ENCODE results near the gene ANO2. TPM values are rescaled to one million over a fixed set of nuclear protein-coding genes. Genes with fewer than 3 reads are reported as not detected.

The ANO2 gene
- total RNA-seq, 1 donor from 2014 or later: 20.1 TPM

DNA sequence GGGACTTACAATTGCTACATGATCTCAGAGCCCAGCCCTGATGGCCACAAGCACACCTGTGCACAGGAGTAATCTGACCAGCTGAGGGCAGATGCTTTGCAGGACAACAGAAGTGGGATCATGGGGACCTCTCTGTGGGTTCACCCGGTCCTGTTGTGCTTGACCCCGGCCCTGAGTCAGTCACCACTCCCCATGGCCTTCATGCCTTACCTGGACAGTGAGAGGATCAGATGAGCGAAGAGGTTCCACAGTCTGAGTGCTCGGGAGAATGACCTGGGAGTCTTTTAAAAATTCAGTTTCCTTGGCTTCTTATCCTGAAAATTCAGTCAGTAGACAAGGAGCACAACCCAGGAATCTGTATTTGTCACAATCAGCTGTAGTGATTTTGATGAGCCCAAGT lies 425.0 kb downstream of the ANO2 start:
- no peak overlapping the region for H3K27ac ChIP-seq
- no peak overlapping the region for H3K4me3 ChIP-seq
- TF ChIP-seq, protein P1, sequence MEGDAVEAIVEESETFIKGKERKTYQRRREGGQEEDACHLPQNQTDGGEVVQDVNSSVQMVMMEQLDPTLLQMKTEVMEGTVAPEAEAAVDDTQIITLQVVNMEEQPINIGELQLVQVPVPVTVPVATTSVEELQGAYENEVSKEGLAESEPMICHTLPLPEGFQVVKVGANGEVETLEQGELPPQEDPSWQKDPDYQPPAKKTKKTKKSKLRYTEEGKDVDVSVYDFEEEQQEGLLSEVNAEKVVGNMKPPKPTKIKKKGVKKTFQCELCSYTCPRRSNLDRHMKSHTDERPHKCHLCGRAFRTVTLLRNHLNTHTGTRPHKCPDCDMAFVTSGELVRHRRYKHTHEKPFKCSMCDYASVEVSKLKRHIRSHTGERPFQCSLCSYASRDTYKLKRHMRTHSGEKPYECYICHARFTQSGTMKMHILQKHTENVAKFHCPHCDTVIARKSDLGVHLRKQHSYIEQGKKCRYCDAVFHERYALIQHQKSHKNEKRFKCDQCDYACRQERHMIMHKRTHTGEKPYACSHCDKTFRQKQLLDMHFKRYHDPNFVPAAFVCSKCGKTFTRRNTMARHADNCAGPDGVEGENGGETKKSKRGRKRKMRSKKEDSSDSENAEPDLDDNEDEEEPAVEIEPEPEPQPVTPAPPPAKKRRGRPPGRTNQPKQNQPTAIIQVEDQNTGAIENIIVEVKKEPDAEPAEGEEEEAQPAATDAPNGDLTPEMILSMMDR (IDR thresholded peaks at IDR 0.05): no peak
- no peaks in the 10 kb centered on the region for H3K4me1 ChIP-seq
- no peaks in the 10 kb centered on the region for H3K9me3 ChIP-seq
- H3K27me3 ChIP-seq: no peaks in the 10 kb centered on the region
- intact Hi-C loops (cut with DNase I): no loop called here
- no peak for DNase-seq (ENCODE audit: low spot score in 2 of 2)
- H3K36me3 ChIP-seq: no peaks in the 10 kb centered on the region

DNA sequence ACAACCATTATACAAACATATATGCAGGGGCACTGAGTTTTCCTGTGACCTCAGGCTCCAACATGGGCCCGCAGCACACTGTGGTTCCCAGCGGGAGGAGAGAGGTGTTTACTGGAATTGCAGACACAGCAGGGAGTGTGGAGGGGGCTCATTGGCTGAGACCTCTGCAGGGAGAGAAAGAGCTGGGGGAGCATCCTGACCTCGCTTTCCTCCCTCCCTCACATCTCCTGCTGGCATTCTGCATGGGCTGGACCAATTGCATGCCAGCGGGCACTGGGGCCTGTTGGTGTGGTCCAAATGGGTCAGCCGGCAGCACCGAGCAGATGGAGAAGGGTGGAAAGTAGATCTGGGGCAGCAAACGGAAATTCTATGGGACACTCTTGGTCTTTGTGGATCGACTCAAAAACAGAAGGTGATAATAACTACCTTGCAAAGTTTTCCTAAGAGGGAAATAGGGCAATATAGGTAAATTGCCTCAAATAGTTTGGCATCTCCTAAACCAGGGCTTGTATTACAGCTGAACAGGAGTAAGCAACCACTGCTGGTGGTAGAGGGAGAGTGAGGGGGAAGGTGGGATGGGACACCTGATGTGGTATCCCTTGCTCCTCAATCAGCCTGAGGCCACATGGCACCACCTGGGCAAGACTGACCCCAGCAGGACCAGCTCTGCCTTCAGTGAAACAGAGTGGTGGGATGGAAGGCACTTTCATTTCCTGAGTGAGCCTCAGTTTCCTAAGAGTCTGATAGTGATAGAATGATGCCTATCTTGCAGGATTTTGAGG lies 426.3 kb downstream of the ANO2 start:
- intact Hi-C loops (cut with DNase I): loop anchor here (10.0 kb wide), 2 partner anchors 126 to 344 kb away; no protein-coding TSS in a partner anchor
- H3K4me1 ChIP-seq: no peaks in the 10 kb centered on the region
- H3K9me3 ChIP-seq: no peaks in the 10 kb centered on the region
- H3K27me3 ChIP-seq: no peaks in the 10 kb centered on the region
- TF ChIP-seq, protein P1 (IDR thresholded peaks at IDR 0.05): no peak
- DNase-seq (ENCODE audit: low spot score in 2 of 2): no peak
- H3K4me3 ChIP-seq: no peak overlapping the region
- no peaks in the 10 kb centered on the region for H3K36me3 ChIP-seq
- no peak overlapping the region for H3K27ac ChIP-seq

DNA sequence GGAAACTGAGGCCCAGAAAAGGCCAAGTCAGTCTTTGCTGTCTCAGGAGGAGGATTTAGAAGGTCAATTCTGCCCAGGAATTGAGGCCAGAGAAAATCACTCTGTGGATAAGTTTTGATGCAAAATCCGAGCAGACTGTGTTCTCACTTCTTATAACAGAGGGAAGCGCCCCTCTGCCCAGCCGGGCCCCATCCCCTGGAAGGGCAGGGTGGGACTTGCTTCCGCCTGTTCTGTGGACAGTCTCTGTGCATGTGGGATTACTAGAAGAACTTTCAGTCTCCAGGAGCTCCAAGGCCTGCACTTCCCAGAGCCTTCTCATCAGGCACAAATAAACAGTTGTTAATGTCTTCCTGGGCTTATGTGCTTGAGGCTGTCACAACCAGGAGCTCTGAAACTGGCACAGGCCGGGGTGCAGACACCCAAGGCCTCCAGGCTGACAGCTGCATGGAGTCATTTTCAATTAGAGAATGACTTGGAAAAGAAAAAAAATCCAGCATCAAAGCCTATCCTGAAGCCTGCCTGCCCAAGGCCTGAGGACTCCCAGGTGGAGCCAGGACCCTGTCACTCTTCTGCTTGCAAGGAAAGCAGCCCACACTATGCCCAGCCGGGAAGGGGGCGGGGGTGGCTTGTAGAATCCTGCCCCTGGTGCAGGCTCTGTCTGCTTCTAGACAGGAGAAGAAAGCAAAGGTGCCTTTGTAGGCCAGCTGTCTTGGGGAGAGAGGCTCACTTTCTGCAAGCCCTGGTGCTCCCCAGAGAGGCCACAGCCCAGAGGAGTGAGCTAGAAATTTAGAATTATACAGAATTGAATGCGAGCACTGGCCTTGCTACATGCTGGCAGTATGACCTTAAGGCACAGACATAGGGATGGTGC lies 428.5 kb downstream of the ANO2 start:
- Histone ChIP-seq H3K4me1 (no peaks in the 10 kb centered on the region), H3K27me3 (no peaks in the 10 kb centered on the region), H3K4me3 (no peak overlapping the region), H3K9me3 (no peaks in the 10 kb centered on the region), H3K27ac (no peak overlapping the region), H3K36me3 (no peaks in the 10 kb centered on the region)
- intact Hi-C loops (cut with DNase I): loop anchor here (10.0 kb wide), 2 partner anchors 128 to 342 kb away; no protein-coding TSS in a partner anchor
- TF ChIP-seq, protein P1 (IDR thresholded peaks at IDR 0.05): no peak
- no peak for DNase-seq (ENCODE audit: low spot score in 2 of 2)

DNA sequence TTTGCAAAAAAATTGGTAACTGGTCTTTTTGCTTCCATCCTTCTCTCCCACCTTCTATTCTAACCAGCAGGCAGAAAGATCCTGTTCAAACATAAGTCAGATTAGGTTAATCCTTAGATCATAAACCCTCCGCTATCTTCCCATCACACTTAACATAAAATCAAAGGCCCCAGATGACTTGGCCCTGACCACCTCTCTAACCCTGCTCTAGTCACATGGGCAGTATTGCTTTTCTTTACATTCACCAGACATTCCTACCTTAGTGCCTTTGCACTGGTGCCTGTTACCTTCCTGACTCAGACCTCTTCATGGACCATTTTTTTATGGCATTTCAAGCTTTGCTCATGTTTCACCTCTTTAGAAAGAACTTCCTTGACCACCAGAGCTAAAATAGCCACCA lies 429.6 kb downstream of the ANO2 start:
- Histone ChIP-seq H3K36me3 (no peaks in the 10 kb centered on the region), H3K27ac (no peak overlapping the region), H3K4me3 (no peak overlapping the region), H3K27me3 (no peaks in the 10 kb centered on the region), H3K4me1 (no peaks in the 10 kb centered on the region), H3K9me3 (no peaks in the 10 kb centered on the region)
- intact Hi-C loops (cut with DNase I): loop anchor here (10.0 kb wide), 2 partner anchors 129 to 341 kb away; no protein-coding TSS in a partner anchor
- TF ChIP-seq, protein P1 (IDR thresholded peaks at IDR 0.05): no peak
- DNase-seq (ENCODE audit: low spot score in 2 of 2): no peak

DNA sequence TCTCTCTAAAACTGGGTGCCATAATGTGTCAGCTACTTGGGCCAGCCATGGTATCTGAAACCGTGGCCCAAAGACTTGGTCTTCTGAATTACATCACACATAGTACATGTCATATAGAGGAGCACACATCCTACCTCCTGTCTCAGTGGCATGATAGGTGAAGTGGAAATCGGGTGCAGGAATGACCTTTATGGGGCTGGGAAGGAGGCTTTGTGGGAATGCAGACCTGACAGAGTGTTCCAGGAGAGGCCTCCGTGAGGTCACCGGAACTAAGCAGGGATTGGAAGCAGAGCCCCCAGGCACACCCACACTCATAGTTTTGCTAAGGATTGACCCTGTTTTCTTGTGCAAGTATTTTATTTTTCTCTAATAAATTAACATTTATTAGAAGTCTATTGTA lies 430.5 kb downstream of the ANO2 start:
- no peaks in the 10 kb centered on the region for H3K27me3 ChIP-seq
- H3K36me3 ChIP-seq: no peaks in the 10 kb centered on the region
- no peaks in the 10 kb centered on the region for H3K4me1 ChIP-seq
- TF ChIP-seq, protein P1 (IDR thresholded peaks at IDR 0.05): no peak
- H3K9me3 ChIP-seq: no peaks in the 10 kb centered on the region
- DNase-seq (ENCODE audit: low spot score in 2 of 2): peak in 1 of 2 donors; percentile 22
- H3K27ac ChIP-seq: no peak overlapping the region
- intact Hi-C loops (cut with DNase I): loop anchor here (10.0 kb wide), 2 partner anchors 130 to 340 kb away; no protein-coding TSS in a partner anchor
- H3K4me3 ChIP-seq: no peak overlapping the region

All from ascending aorta (tissue), 2 donors.